Activated T-helper 9 cell treated with anti-CD3 and anti-CD28 coated beads, Interleukin-2, amount 50 U/mL, for 16 hours (primary cell): ENCODE data around the gene HIPK2.

ENCODE experiments used
- DNase-seq: peaks from one replicate; pipeline ENCODE4 v3.0.0-alpha.2; 2020; ENCODE audit warnings: low read depth

Gene HIPK2

DNA sequence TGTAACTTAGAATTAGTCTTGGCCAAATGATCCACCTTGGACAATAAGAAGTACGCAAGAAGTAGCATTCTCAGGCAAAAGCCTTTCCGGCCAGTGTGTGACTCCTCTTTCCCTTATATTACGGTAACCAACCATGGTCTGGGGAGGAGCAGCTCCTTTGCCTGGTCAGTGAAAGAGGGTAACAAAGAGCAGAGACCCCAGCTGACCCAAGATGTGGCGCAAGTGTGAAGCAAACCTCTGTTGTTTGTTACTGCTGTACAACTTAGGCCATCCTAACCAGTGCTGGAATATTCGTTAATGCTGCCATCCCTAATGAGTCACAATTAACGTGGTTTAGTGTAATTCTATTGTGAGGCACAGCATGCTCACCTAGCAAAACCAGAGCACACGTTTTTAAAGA is 44.0 kb downstream of the HIPK2 start:
- DNase-seq: no peak

- no peak for DNase-seq
Measured at GRCh38 chr7:139732471-139733167, 45.2 kb downstream of the HIPK2 start.

GRCh38 chr7:139731802-139732470 is 45.9 kb downstream of the HIPK2 start:
- DNase-seq: no peak

DNA sequence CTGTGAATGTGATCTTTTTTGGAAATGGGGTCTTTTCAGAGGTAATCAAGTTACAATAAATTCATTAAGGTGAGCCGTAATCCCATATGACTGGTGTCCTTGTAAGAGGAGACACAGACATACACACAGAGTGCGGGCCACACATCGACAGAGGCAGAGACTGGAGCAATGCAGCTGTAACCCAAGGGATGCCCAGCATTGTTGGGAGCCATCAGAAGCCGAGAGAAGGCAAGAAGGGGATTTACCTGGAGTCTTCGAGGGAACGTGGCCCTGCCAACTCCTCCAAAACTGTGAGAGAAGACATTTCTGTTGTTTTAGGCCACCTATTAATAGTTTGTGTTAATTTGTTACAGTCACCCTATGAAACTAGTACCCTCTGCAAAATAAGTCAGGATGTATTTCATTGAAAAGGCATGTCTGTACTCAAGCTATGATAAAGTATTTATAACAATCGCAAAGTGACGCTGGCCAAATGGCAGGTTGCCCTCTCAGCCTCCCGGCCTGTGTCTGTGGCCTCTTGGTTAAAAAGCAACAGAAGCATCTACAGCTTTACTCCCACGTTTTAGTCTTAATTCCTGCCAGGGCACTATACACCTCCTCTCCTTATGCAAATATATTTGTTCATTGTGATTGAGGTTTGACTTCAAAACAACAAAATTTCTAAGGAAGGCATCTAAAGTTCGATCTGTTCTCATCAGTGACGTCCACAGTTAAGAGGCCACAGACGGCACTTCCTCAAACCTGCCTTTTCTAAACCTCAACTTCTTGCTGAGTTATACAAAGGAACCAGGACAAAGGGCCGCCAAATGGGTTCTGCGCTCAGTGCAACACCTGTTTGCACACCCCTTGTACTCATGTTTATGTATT is 46.8 kb downstream of the HIPK2 start:
- DNase-seq: no peak

GRCh38 chr7:139728203-139728602 is 49.6 kb downstream of the HIPK2 start:
- DNase-seq: no peak

GRCh38 chr7:139727151-139727705 is 50.6 kb downstream of the HIPK2 start:
- no peak for DNase-seq

- DNase-seq: no peak
Measured at GRCh38 chr7:139726485-139726869, 51.3 kb downstream of the HIPK2 start.

- no peak for DNase-seq
Measured at GRCh38 chr7:139725858-139726484, 51.8 kb downstream of the HIPK2 start.

DNA sequence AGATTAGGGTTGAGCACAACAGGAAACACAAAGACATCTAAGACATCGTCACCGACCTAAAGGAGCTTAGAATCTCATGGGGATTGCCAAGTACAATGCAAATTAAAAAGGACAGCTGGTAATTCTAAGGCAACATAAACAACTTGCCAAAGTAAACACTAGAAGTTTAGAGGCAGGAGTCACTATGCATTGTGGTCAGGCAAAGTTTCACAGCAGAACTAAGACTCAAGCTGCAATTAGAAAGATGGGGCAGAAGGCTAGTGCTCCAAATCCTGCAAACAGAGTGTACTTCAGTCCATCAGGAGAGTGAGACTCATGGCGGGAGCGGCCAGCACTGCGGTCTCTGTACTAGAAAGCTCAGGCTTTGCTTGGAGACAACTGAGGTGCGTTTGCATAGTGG is 52.7 kb downstream of the HIPK2 start:
- DNase-seq: no peak

DNA sequence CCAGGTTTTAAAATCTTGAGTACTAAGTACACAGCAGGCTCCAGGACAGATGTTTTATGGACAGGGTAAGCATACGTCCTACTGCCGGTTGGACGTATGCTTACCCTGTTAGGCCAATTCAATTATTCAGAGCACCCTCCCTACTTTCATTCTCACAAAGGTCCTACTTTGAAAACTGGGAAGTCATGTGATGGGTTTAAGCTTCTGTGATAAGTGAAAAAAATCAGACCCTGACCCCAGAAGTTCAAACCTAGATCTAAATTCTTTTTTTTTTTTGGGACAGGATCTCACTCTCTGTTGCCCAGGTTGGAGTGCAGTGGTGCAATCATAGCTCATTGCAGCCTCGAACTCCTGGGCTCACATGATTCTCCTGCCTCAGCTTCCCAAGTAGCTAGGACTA is 55.2 kb downstream of the HIPK2 start:
- DNase-seq: no peak

DNA sequence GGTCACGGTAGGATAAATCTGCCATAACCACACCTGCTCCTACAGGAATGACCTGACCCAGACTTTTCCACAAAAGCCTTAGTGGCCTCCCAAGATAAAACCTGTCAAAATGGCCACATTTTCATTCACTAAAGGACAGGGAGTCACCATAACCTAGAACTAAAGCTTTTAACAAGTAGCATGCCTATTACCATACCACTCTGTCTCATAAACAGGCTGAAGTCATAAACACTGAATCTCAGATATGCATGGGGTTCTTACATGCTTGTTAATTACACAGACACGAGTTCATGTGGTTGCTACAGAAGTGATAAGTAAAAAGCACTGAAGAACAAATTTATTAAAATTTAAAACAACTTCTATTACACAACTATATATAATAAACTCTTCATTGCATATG is 56.0 kb downstream of the HIPK2 start:
- no peak for DNase-seq

DNA sequence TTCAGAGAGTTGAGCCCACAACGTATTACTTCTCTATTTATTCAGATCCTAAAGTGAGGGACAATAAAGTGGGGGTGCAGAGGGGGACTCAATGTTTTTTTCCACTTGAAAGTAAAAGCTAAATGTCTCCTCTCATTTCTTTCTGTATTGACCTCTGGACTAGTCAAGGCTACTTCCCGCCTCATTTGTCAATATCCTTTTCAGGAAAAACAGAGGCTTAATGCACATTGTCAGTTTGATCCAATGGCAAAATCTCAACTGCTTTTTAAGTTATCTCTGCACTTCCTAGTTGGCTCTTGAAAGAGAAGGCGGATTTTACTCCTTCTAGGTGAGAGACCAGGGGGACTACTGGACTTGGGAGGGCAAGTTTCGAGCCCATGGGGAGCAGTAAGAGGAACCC is 56.4 kb downstream of the HIPK2 start:
- DNase-seq: no peak

GRCh38 chr7:139720705-139721231 is 57.0 kb downstream of the HIPK2 start:
- no peak for DNase-seq

DNA sequence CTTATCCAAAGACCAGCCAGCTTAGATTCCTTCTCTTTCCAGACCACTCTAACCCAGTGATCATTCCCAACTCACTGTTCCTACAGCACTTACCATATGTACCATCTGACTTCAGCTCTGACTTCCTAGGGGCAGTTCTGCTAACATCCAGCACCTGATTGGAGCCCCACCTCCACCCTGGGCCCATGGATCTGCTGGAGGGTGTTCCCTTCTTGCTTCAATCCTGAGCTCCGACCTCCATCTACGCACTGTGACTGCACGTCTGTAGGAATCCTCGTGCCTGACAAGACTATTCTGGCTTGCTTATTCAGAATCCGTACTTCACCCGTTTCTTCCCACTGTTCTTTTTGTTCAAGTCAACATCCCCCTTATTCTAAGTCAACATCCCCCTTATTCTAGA is 57.6 kb downstream of the HIPK2 start:
- DNase-seq: no peak

DNA sequence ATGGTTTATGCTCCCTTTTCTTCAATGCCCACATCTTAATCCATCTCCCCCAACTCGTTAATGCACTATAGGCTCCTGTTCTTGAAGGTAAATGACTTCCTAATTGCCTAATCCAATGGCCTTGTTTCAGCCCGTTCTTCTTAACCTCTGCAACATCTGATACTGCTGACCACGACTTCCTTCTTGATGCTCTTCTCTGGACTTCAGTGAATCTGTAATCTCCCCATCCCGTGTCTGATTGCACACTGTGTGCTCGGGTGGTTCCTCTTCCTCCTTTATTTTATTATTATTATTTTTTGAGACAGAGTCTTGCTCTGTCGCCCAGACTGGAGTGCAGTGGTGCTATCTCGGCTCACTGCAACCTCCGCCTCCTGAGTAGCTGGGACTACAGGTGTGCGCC is 58.9 kb downstream of the HIPK2 start:
- DNase-seq: no peak

DNA sequence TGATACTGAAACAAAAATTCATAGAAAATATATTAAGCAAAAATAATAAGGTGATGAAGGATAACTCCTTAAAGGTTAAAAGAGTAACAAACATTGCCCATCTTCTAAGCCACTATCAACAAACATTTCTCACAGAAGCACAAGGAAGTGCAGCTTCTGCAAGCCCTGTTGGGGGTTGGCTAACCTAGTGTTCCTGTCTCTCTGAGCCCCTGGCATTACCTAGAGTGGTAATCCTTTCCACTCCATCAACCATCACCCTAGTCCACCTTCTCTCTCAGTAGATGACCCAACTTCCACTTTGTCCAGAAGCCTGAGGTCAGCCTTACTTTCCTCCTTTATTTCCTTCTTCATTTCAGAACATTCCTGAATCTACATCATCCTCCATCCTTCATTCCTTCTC is 59.7 kb downstream of the HIPK2 start:
- no peak for DNase-seq

GRCh38 chr7:139716156-139716942 is 61.4 kb downstream of the HIPK2 start:
- DNase-seq: no peak

DNA sequence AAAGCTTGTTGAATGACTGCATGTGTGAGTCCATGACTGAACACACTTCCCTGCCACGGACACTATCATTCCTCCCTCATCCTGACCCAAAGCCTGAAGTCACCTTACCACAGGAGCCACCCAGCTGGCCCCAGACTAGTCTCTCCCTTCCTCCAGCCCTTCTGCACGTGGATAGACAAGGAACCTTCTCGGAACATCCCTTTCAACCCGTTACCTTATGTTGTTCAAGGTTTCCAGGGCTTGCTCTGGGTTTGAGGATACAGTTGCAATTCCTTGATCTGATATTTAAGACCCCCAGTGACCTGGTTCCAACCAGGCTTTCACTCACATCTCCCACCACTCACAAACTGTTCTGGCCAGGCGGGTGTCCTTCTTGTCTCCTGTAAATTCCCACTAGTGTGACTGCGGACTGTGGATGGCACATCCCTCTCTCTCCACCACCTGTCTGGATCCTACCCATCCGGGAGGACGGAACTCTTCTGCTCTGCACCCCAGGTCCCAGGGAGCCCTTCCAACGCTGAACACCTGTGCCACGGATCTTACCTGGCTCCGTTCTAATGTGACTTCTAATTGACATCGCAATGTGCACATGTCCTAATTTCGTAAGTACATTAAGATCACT is 62.5 kb downstream of the HIPK2 start:
- DNase-seq: no peak

DNA sequence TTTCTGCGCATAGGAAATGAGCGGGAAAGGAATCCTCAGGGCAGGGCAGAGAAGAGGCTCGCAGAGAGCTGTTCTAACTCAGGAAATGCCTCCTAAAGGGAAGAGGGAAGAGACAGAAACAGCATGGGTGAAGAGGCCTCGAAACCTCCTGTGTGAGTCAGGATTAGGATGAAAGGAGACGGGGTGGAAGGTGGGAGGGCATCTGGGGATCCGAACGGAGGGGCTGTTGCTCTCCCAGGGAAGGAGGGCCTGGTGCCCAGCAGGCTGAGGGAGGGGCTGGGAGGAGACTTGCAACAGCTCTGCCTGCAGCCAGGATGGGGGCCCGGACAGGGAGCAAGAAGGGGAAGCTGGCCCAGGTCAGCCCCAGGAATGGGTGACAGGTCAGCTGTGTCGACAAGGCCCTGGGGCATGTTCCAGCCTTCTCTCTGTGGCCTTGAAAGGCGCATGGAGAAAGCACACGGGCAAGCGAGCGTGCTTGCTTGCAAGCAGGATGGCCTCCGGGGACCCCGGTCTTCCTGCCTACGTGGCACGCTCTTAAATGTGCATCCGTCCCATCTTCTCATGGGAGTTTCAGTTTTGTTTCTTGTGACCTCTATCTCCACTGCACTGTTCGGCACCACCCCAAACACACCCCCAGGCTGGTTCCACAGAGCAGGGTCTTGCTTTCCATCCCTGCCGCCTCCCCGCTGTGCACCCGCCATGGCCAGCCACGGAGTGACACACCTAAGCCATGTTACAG is 63.5 kb downstream of the HIPK2 start:
- DNase-seq: no peak
